Measurements from ENCODE around the gene COL4A5.

COL4A5 gene

DNA sequence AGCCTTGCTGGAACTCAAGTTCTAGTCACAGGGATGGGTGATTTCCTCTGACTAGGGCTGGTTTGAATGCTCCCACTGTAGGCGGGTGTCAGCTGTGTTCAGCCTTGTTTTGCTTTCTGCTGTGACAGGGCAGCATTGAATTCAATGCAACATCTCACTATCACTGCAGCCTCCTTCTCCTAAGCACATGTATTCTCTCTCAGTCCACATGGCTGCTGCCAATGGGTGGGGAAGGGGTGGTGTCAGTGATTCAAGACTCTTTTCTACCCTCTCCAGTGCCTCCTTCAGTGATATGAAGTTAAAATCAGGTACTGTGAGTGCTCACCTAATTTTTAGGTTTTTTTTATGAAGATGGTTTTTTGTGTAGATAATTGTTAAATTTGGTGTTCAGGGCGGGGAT, 46.3 kb downstream of the COL4A5 start:
- no peak for DNase-seq (ENCODE audit: low read depth)
- H3K4me3 ChIP-seq (replicated peaks; ENCODE audit: low read depth, low read length): no peak overlapping the region
- no peak for TF ChIP-seq CTCF (IDR thresholded peaks at IDR 0.05; ENCODE audit: low read length, missing control alignments)

- DNase-seq (ENCODE audit: low read depth): peak; percentile 34
- TF ChIP-seq CTCF (IDR thresholded peaks at IDR 0.05; ENCODE audit: low read length, missing control alignments): no peak
- no peak overlapping the region for H3K4me3 ChIP-seq (replicated peaks; ENCODE audit: low read depth, low read length)
Observed at GRCh38 chrX:108494406-108495090, 54.9 kb downstream of the COL4A5 start.

DNA sequence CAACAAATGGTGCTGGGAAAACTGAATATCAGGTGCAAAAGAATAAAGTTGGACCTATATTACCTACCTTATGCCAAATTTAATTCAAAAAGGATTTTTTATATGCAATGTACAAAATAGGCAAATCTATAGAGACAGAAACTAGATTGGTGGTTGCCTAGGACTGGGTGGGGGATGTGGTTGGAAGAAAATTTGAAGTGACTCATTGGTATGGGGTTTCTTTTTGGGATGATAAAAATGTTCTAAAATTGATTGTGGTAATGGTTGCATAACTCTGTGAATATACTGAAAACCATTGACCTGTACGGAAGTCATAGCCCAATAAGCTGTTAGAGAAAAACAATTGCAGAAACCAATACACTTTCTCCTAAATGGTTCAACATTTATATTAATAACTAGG, 72.1 kb downstream of the COL4A5 start:
- peak; percentile 43 for DNase-seq (ENCODE audit: low read depth)
- TF ChIP-seq CTCF (IDR thresholded peaks at IDR 0.05; ENCODE audit: low read length, missing control alignments): no peak
- H3K4me3 ChIP-seq (replicated peaks; ENCODE audit: low read depth, low read length): no peak overlapping the region

GRCh38 chrX:108516184-108516583, 76.5 kb downstream of the COL4A5 start:
- H3K4me3 ChIP-seq (replicated peaks; ENCODE audit: low read depth, low read length): no peak overlapping the region
- DNase-seq (ENCODE audit: low read depth): peak; percentile 71
- no peak for TF ChIP-seq CTCF (IDR thresholded peaks at IDR 0.05; ENCODE audit: low read length, missing control alignments)

DNA sequence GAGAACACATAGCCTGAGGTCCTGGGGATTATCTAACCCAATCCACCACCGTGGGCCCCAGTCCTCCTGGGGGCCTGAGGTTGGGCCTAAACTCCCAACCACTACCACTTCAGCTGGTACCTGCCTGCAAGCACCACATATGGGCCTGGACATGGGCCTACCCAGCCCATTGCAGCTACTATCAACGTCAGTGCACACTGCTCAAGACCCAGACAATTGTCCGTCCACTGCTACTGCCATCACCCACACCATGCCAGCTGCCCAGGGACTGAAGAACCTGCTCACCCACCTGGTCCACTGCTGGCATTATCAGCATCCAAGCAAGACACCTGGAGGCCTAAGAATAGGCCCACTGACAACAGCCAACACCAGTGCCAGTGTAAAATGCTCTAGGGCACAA, 88.1 kb downstream of the COL4A5 start:
- TF ChIP-seq CTCF (IDR thresholded peaks at IDR 0.05; ENCODE audit: low read length, missing control alignments): no peak
- no peak overlapping the region for H3K4me3 ChIP-seq (replicated peaks; ENCODE audit: low read depth, low read length)
- no peak for DNase-seq (ENCODE audit: low read depth)

GRCh38 chrX:108537005-108537404, 97.4 kb downstream of the COL4A5 start:
- TF ChIP-seq CTCF (IDR thresholded peaks at IDR 0.05; ENCODE audit: low read length, missing control alignments): peak; percentile 58
- no peak overlapping the region for H3K4me3 ChIP-seq (replicated peaks; ENCODE audit: low read depth, low read length)
- DNase-seq (ENCODE audit: low read depth): peak; percentile 67

DNA sequence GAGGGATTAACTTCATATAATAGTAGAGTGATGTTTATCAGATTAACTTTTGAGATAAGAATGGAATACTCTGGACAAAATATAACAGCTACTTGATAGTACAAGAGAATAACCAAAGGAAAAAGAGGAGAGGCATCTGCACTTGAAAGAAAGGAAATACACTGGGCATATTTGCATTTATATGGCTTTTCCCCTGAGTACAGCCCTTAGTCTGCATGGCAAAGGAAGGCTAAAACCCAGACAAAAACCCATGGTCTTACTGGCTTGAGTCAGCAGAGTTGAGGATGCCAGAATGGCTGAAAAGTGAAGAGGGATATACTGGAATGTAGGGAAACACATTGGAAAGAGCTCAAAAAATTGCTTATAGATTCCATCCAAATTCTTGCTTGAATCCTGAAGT, 101.6 kb downstream of the COL4A5 start:
- no peak for TF ChIP-seq CTCF (IDR thresholded peaks at IDR 0.05; ENCODE audit: low read length, missing control alignments)
- H3K4me3 ChIP-seq (replicated peaks; ENCODE audit: low read depth, low read length): no peak overlapping the region
- DNase-seq (ENCODE audit: low read depth): no peak

Measured in fibroblast of pulmonary artery (primary cell).